H1 (cell line): ENCODE data around the gene TACC2. TPM values are rescaled to one million over a fixed set of nuclear protein-coding genes. Genes with fewer than 3 reads are reported as not detected.

Experiments
- CTCF ChIA-PET: fragments of 300-600 bp; sonication (Branson Sonifier 250); formaldehyde crosslinking; loops from one replicate; lab custom pipeline; 2021; ENCODE audit not compliant: partially characterized antibody; lab: Charles Lee
- POLR2A ChIA-PET: fragments of 300-600 bp; sonication (Branson Sonifier 250); formaldehyde crosslinking; loops from one replicate; lab custom pipeline; 2021; ENCODE audit warnings: inconsistent platforms; ENCODE audit not compliant: partially characterized antibody; lab: Charles Lee
- DNase-seq, 2 experiments: peaks; one replicate each; pipeline versions ENCODE4 v3.0.0 to v3.0.0-alpha.2; 2010 to 2022; ENCODE audit warnings: low spot score in 2 of 2, low read depth in 1 of 2, mixed read lengths in 1 of 2
- FAIRE-seq: peaks from 2 replicates; lab custom pipeline; 2011; peaks lifted over from hg19 to GRCh38; lab: Jason Lieb, UNC
- H2AFZ ChIP-seq: 2 replicates; pipeline ENCODE4 v1.8.1; 2012; ENCODE audit warnings: low read length, inconsistent platforms
- H2AK5ac ChIP-seq: 2 replicates; pipeline ENCODE4 v1.6.1; 2013; ENCODE audit warnings: low read depth, low read length
- H2BK120ac ChIP-seq: replicated peaks from 2 replicates; pipeline ENCODE3; 2013; ENCODE audit warnings: low read depth, low read length, inconsistent platforms
- H2BK12ac ChIP-seq: 2 replicates; pipeline ENCODE4 v1.6.1; 2013; ENCODE audit warnings: low read depth, low read length
- H2BK15ac ChIP-seq: 2 replicates; pipeline ENCODE4 v1.6.1; 2013; ENCODE audit warnings: low read length
- H2BK20ac ChIP-seq: 2 replicates; pipeline ENCODE4 v1.6.1; 2013; ENCODE audit warnings: low read length
- H2BK5ac ChIP-seq: 2 replicates; pipeline ENCODE4 v1.6.1; 2013; ENCODE audit warnings: low read depth, low read length
- H3K14ac ChIP-seq: 2 replicates; pipeline ENCODE4 v1.6.1; 2013; ENCODE audit warnings: inconsistent platforms; ENCODE audit not compliant: insufficient read length
- H3K18ac ChIP-seq: 2 replicates; pipeline ENCODE4 v1.6.1; 2013; ENCODE audit warnings: low read length; ENCODE audit errors: extremely low read depth
- H3K23ac ChIP-seq: 2 replicates; pipeline ENCODE4 v1.6.1; 2013; ENCODE audit warnings: inconsistent platforms; ENCODE audit not compliant: insufficient read length
- H3K23me2 ChIP-seq: 2 replicates; pipeline ENCODE4 v1.6.1; 2013; ENCODE audit warnings: low read depth, low read length
- H3K27ac ChIP-seq: 2 replicates; pipeline ENCODE4 v1.6.1; 2011; ENCODE audit warnings: low read depth, low read length, inconsistent platforms
- H3K27me3 ChIP-seq, 4 experiments: replicated peaks in 1 of 4; 1 replicate in 1 of 4; 2 replicates in 3 of 4; pipeline versions ENCODE4 v1.6.1 to v1.8.1; 2011 to 2013; ENCODE audit warnings: low read length in 3 of 4, mild to moderate bottlenecking in 3 of 4, inconsistent platforms in 2 of 4, mixed read lengths in 2 of 4, moderate library complexity in 1 of 4; ENCODE audit not compliant: control insufficient read depth in 3 of 4, insufficient read depth in 3 of 4; ENCODE audit errors: extremely low read depth in 1 of 4
- H3K36me3 ChIP-seq, 4 experiments: 2 replicates each; pipeline versions ENCODE4 v1.6.1 to v1.8.1; 2011 to 2013; ENCODE audit warnings: mild to moderate bottlenecking in 4 of 4, low read length in 3 of 4, moderate library complexity in 2 of 4, control low read depth in 1 of 4, inconsistent platforms in 1 of 4; ENCODE audit not compliant: insufficient read depth in 4 of 4, control insufficient read depth in 2 of 4
- H3K4ac ChIP-seq: replicated peaks from 2 replicates; pipeline ENCODE3; 2013; ENCODE audit warnings: low read length, low read depth, mixed read lengths, inconsistent platforms; ENCODE audit not compliant: insufficient read length
- H3K4me1 ChIP-seq, 4 experiments: replicated peaks in 1 of 4; 1 replicate in 1 of 4; 2 replicates in 3 of 4; pipeline versions ENCODE4 v1.6.1 to v1.8.1; 2011 to 2013; ENCODE audit warnings: low read length in 3 of 4, inconsistent platforms in 2 of 4, mixed read lengths in 1 of 4; ENCODE audit not compliant: insufficient read depth in 4 of 4, control insufficient read depth in 3 of 4
- H3K4me2 ChIP-seq, 2 experiments: 2 replicates each; pipeline versions ENCODE4 v1.6.1 to v1.8.1; 2011 to 2013; ENCODE audit warnings: low read depth in 2 of 2, low read length in 2 of 2, control low read depth in 1 of 2, inconsistent platforms in 1 of 2, mild to moderate bottlenecking in 1 of 2; ENCODE audit not compliant: insufficient read depth in 1 of 2
- H3K4me3 ChIP-seq, 4 experiments: fragments of 200-600, 300-600 bp in 1 of 4; sonication (generic), shearing (Covaris generic), sonication (Bioruptor Twin) in 1 of 4; 2 replicates each; pipeline versions ENCODE4 v1.5.1 to v1.8.1; 2011 to 2016; ENCODE audit warnings: low read length in 4 of 4, low read depth in 3 of 4, control low read depth in 2 of 4, inconsistent platforms in 2 of 4, mild to moderate bottlenecking in 2 of 4, mixed read lengths in 1 of 4, moderate library complexity in 1 of 4; ENCODE audit not compliant: insufficient read depth in 2 of 4; ENCODE audit errors: extremely low read depth in 1 of 4
- H3K56ac ChIP-seq: replicated peaks from 2 replicates; pipeline ENCODE3; 2013; ENCODE audit warnings: low read depth, mild to moderate bottlenecking, mixed read lengths, low read length, inconsistent platforms; ENCODE audit not compliant: insufficient read length
- H3K79me1 ChIP-seq: 2 replicates; pipeline ENCODE4 v1.6.1; 2013; ENCODE audit warnings: low read depth, low read length, control low read depth
- H3K79me2 ChIP-seq, 2 experiments: 2 replicates each; pipeline versions ENCODE4 v1.6.1 to v1.8.1; 2012 to 2013; ENCODE audit warnings: low read length in 2 of 2, mild to moderate bottlenecking in 2 of 2, inconsistent platforms in 1 of 2; ENCODE audit not compliant: insufficient read depth in 2 of 2, control insufficient read depth in 1 of 2
- H3K9ac ChIP-seq, 4 experiments: replicated peaks in 1 of 4; 1 replicate in 1 of 4; 2 replicates in 3 of 4; pipeline versions ENCODE4 v1.6.1 to v1.8.1; 2011 to 2013; ENCODE audit warnings: low read depth in 3 of 4, low read length in 3 of 4, control low read depth in 2 of 4, mild to moderate bottlenecking in 2 of 4, moderate library complexity in 2 of 4, inconsistent platforms in 1 of 4; ENCODE audit errors: extremely low read depth in 1 of 4
- H3K9me3 ChIP-seq, 2 experiments: 2 replicates each; pipeline versions ENCODE4 v1.6.1 to v1.8.1; 2012 to 2013; ENCODE audit warnings: mild to moderate bottlenecking in 2 of 2, moderate library complexity in 2 of 2, control low read depth in 1 of 2, inconsistent platforms in 1 of 2, low read depth in 1 of 2, low read length in 1 of 2, mixed read lengths in 1 of 2; ENCODE audit not compliant: insufficient read depth in 2 of 2
- H4K20me1 ChIP-seq, 2 experiments: replicated peaks in 1 of 2; 2 replicates each; pipeline versions ENCODE3 to v1.8.1; 2011 to 2013; ENCODE audit warnings: inconsistent platforms in 2 of 2, low read length in 2 of 2, mild to moderate bottlenecking in 1 of 2; ENCODE audit not compliant: insufficient read depth in 2 of 2, control insufficient read depth in 1 of 2
- H4K5ac ChIP-seq: 2 replicates; pipeline ENCODE4 v1.6.1; 2013; ENCODE audit warnings: low read length, low read depth, mixed read lengths, inconsistent platforms; ENCODE audit not compliant: insufficient read length
- H4K8ac ChIP-seq: 2 replicates; pipeline ENCODE4 v1.8.0; 2013; ENCODE audit warnings: mild to moderate bottlenecking, moderate library complexity, low read length, inconsistent platforms; ENCODE audit not compliant: insufficient read depth; ENCODE audit errors: extremely low read depth
- H4K91ac ChIP-seq: replicated peaks from 2 replicates; pipeline ENCODE3; 2013; ENCODE audit warnings: low read length, mixed read lengths, inconsistent platforms; ENCODE audit not compliant: insufficient read length
- CBX5 ChIP-seq: fragments of 300-800, 300-1000 bp; sonication (generic); IDR thresholded peaks from 2 replicates; pipeline ENCODE4 v1.7.1; 2016; ENCODE audit warnings: antibody characterized with exemption, low read length, low read depth
- CTBP2 ChIP-seq: IDR thresholded peaks from 2 replicates; pipeline ENCODE4 v1.7.0; 2011; ENCODE audit warnings: borderline replicate concordance, mild to moderate bottlenecking, moderate library complexity, mixed read lengths, low read length; ENCODE audit not compliant: insufficient read depth, insufficient read length
- SP1 ChIP-seq: IDR thresholded peaks from 2 replicates; pipeline ENCODE4 v1.6.1; 2011; ENCODE audit warnings: low read depth, low read length
- TAF7 ChIP-seq: optimal IDR thresholded peaks from 2 replicates; pipeline ENCODE3; 2011; ENCODE audit warnings: low read depth, mild to moderate bottlenecking, inconsistent platforms, low read length, moderate library complexity, borderline replicate concordance
- whole genome bisulfite sequencing, 2 experiments: shearing (Covaris generic) in 1 of 2; methylation state at CpG; one replicate each; pipeline versions ENCODE4 v1.1.6 to v1.1.7; 2013 to 2015; ENCODE audit warnings: low lambda C conversion rate in 2 of 2, mixed read lengths in 2 of 2, inconsistent platforms in 1 of 2, low coverage in 1 of 2, missing lambda C conversion rate in 1 of 2; ENCODE audit not compliant: insufficient replicate concordance in 2 of 2, insufficient coverage in 1 of 2, insufficient read length in 1 of 2; ENCODE audit errors: extremely low coverage in 1 of 2, missing lambda C conversion rate in 1 of 2; 5-methylcytosine and 5-hydroxymethylcytosine counted together
- polyA plus RNA-seq, 7 experiments: library from polyadenylated mRNA; depleted of rRNA in 3 of 7; stranded (reverse) in 5 of 7; unstranded in 2 of 7; fragments of >200 nt in 5 of 7; fragments of 200-250 nt in 2 of 7; gene quantifications; 1 replicate in 5 of 7; 2 replicates in 1 of 7; 4 replicates in 1 of 7; pipeline versions ENCODE4 v1.2.1 to v1.2.3, GENCODE V29; 2011 to 2013; ENCODE audit warnings: missing spikeins in 2 of 7, mixed read lengths in 2 of 7
- total RNA-seq: library from RNA; stranded (reverse); fragmentation: NEBNext Ultra II Directional; extraction: Animal tissue kit (Norgen Biotek cat#: 25700); gene quantifications from 2 replicates; pipeline ENCODE4 v1.2.1, GENCODE V29; 2021

Gene TACC2
- total and polyA plus RNA-seq, 2 of the 8 experiments (the other 6 are each of a cell fraction or from before 2014, with no cell fraction given) = 21.2 to 46.6 TPM

- Histone ChIP-seq H3K9me3 (peaks cover 18 to 29% of the 10 kb centered on the region in 2 experiments), H2AFZ (no peak overlapping the region), H3K9ac (no peak overlapping the region), H4K91ac (no peak overlapping the region), H2BK15ac (no peak overlapping the region), H3K27ac (no peak overlapping the region), H3K36me3 (peaks cover 0 to 2% (median 1%) of the 10 kb centered on the region in 4 experiments; a peak in 2 of 8 replicates), H3K27me3 (no peaks in the 10 kb centered on the region), H3K4me2 (no peak overlapping the region), H3K18ac (no peak overlapping the region), H3K14ac (no peak overlapping the region), H2AK5ac (no peak overlapping the region), H4K8ac (no peak overlapping the region), H2BK120ac (no peak overlapping the region), H2BK5ac (no peak overlapping the region), H2BK12ac (no peak overlapping the region), H3K4ac (no peak overlapping the region), H2BK20ac (no peak overlapping the region), H4K5ac (no peak overlapping the region), H3K4me3 (peak overlapping the region in 1 of 4 experiments; percentile 17; a peak in 2 of 8 replicates), H4K20me1 (peaks cover 0 to 1% of the 10 kb centered on the region in 2 experiments), H3K4me1 (peaks cover 0 to 3% (median 1%) of the 10 kb centered on the region in 4 experiments; a peak in 2 of 7 replicates), H3K23ac (no peak overlapping the region), H3K23me2 (peaks cover 8% of the 10 kb centered on the region; the same call in 1 of the 2 replicates), H3K79me1 (peaks cover 3% of the 10 kb centered on the region; the same call in 1 of the 2 replicates), H3K79me2 (peaks cover 0 to 16% of the 10 kb centered on the region in 2 experiments; a peak in 2 of 4 replicates), H3K56ac (no peak overlapping the region)
- ChIA-PET POLR2A (no interaction called here), CTCF (interaction anchor here (0.7 kb wide), 1 partner anchor 1630 kb away, joined by 4 read pairs; no protein-coding TSS in a partner anchor)
- FAIRE-seq (no peak), DNase-seq (no peak)
- no peak for TF ChIP-seq CTBP2
- no peak for TF ChIP-seq CBX5
- TF ChIP-seq SP1 = no peak
- TF ChIP-seq TAF7 = no peak
- 88% methylated on average over 6 of the region's 6 CpGs; no CpG with 5 or more reads in 1 of the 2 experiments for WGBS, 2 experiments
These were observed 12.4 kb upstream of the TACC2 start for GRCh38 chr10:121976607-121977006.
